ENCODE measurements around the gene ZNF12. TPM values are rescaled to one million over a fixed set of nuclear protein-coding genes. Genes with fewer than 3 reads are reported as not detected.

Gene ZNF12
- polyA plus RNA-seq, 3 donors: 36.6 to 43.2 (median 42.2) TPM

Other genes starting within 250 kb of the ZNF12 start
- 100 to 1,000 TPM; 194 to 215 (median 195) TPM for gene KDELR2, start 222.8 kb downstream of the ZNF12 start, polyA plus RNA-seq (ENCODE audit: insufficient read length in 3 of 3)
- 1 to 10 TPM in 1 of 3 donors, under 1 TPM in 2; 0.42 to 1.1 (median 0.72) TPM for gene GRID2IP, start 155.5 kb downstream of the ZNF12 start, polyA plus RNA-seq (ENCODE audit: insufficient read length in 3 of 3)
- 10 to 100 TPM; 73.3 to 85.8 (median 76.3) TPM for gene ZDHHC4, start 129.5 kb downstream of the ZNF12 start, polyA plus RNA-seq (ENCODE audit: insufficient read length in 3 of 3)
- gene INTS15, start 116.9 kb downstream of the ZNF12 start, polyA plus RNA-seq (ENCODE audit: insufficient read length in 3 of 3): 10 to 100 TPM; 32.7 to 44.3 (median 35.4) TPM
- gene ZNF853, start 91.3 kb downstream of the ZNF12 start, polyA plus RNA-seq (ENCODE audit: insufficient read length in 3 of 3): 10 to 100 TPM; 13.3 to 18.8 (median 14.5) TPM
- gene ZNF316, start 69.6 kb downstream of the ZNF12 start, polyA plus RNA-seq (ENCODE audit: insufficient read length in 3 of 3): 10 to 100 TPM; 43.3 to 56.5 (median 45.4) TPM
- 1 to 10 TPM in 2 of 3 donors, under 1 TPM in 1; 0.66 to 2.2 (median 1.6) TPM for gene RSPH10B2, start 47.2 kb upstream of the ZNF12 start, polyA plus RNA-seq (ENCODE audit: insufficient read length in 3 of 3)
- 10 to 100 TPM; 57.2 to 85.2 (median 61.0) TPM for gene CCZ1B, start 119.3 kb upstream of the ZNF12 start, polyA plus RNA-seq (ENCODE audit: insufficient read length in 3 of 3)

All from renal cortex interstitium (tissue), 3 donors.